H1 (cell line): ENCODE data around the gene TMEM121B. TPM values are rescaled to one million over a fixed set of nuclear protein-coding genes. Genes with fewer than 3 reads are reported as not detected.
A peak's percentile ranks its signal among the peaks of the same experiment; 100 is the strongest.

Source experiments
- ATF2 ChIP-seq: IDR thresholded peaks from 2 replicates; pipeline ENCODE4 v1.6.1; 2012; ENCODE audit warnings: low read length, inconsistent platforms
- BCL11A ChIP-seq, 2 experiments: IDR thresholded peaks; one replicate each; pipeline ENCODE4 v1.6.1; 2011; ENCODE audit warnings: low read depth in 2 of 2, low read length in 2 of 2, mild to moderate bottlenecking in 2 of 2
- CBX5 ChIP-seq: fragments of 300-800, 300-1000 bp; sonication (generic); IDR thresholded peaks from 2 replicates; pipeline ENCODE4 v1.7.1; 2016; ENCODE audit warnings: antibody characterized with exemption, low read length, low read depth
- CEBPB ChIP-seq: IDR thresholded peaks from 2 replicates; pipeline ENCODE4 v1.6.1; 2012; ENCODE audit warnings: low read depth, low read length
- CHD1 ChIP-seq: IDR thresholded peaks from 2 replicates; pipeline ENCODE4 v1.6.1; 2012; ENCODE audit warnings: low read depth, low read length, improper control_type of control experiment
- CREB1 ChIP-seq: IDR thresholded peaks from 2 replicates; pipeline ENCODE4 v1.6.1; 2012; ENCODE audit warnings: inconsistent platforms
- E2F6 ChIP-seq: IDR thresholded peaks from 2 replicates; pipeline ENCODE4 v1.6.1; 2012; ENCODE audit warnings: inconsistent platforms
- EGR1 ChIP-seq: IDR thresholded peaks from 2 replicates; pipeline ENCODE4 v1.6.1; 2011; ENCODE audit warnings: low read depth, low read length, borderline replicate concordance
- EZH2 ChIP-seq: fragments of 200-600 bp; sonication (generic); IDR thresholded peaks from 2 replicates; pipeline ENCODE4 v1.7.1; 2012; ENCODE audit warnings: low read depth, mild to moderate bottlenecking, moderate library complexity, low read length, inconsistent platforms; ENCODE audit not compliant: severe bottlenecking
- GTF2F1 ChIP-seq: IDR thresholded peaks from 2 replicates; pipeline ENCODE4 v1.6.1; 2012; ENCODE audit warnings: low read depth, low read length, improper control_type of control experiment, borderline replicate concordance
- HDAC2 ChIP-seq, 2 experiments: fragments of 300-600 bp in 1 of 2; sonication (generic) in 1 of 2; IDR thresholded peaks; 2 replicates each; pipeline ENCODE4 v1.6.1; 2011 to 2012; ENCODE audit warnings: low read depth in 2 of 2, low read length in 2 of 2, mild to moderate bottlenecking in 2 of 2, moderate library complexity in 2 of 2, borderline replicate concordance in 1 of 2, inconsistent platforms in 1 of 2
- JUND ChIP-seq: IDR thresholded peaks from 2 replicates; pipeline ENCODE4 v1.6.1; 2011; ENCODE audit warnings: mild to moderate bottlenecking, improper control_type of control experiment, low read length
- KDM1A ChIP-seq: fragments of 200-600, 300-600 bp; sonication (generic); IDR thresholded peaks from 2 replicates; pipeline ENCODE4 v1.7.1; 2016; ENCODE audit warnings: mild to moderate bottlenecking, low read length, borderline replicate concordance
- POLR2A ChIP-seq, 2 experiments: IDR thresholded peaks; 1 replicate in 1 of 2; 2 replicates in 1 of 2; pipeline ENCODE4 v1.6.1; 2011; ENCODE audit warnings: low read depth in 2 of 2, low read length in 2 of 2, mild to moderate bottlenecking in 2 of 2; ENCODE audit errors: control extremely low read depth in 1 of 2
- RNF2 ChIP-seq: fragments of 200-900, 300-1000 bp; sonication (generic); IDR thresholded peaks from 2 replicates; pipeline ENCODE4 v1.7.1; 2016; ENCODE audit warnings: borderline replicate concordance, low read depth, mild to moderate bottlenecking, antibody characterized with exemption, low read length; ENCODE audit not compliant: poor library complexity, severe bottlenecking; ENCODE audit errors: missing control alignments
- SIRT6 ChIP-seq: IDR thresholded peaks from one replicate; pipeline ENCODE4 v1.7.1; 2012; ENCODE audit warnings: low read length, inconsistent platforms
- SP1 ChIP-seq: IDR thresholded peaks from 2 replicates; pipeline ENCODE4 v1.6.1; 2011; ENCODE audit warnings: low read depth, low read length
- SP4 ChIP-seq: IDR thresholded peaks from 2 replicates; pipeline ENCODE4 v1.6.1; 2012; ENCODE audit warnings: low read length, inconsistent platforms
- TAF1 ChIP-seq: IDR thresholded peaks from 2 replicates; pipeline ENCODE4 v1.6.1; 2011; ENCODE audit warnings: mild to moderate bottlenecking, low read depth, low read length
- TBP ChIP-seq: IDR thresholded peaks from 2 replicates; pipeline ENCODE4 v1.6.1; 2011; ENCODE audit warnings: low read depth, low read length, improper control_type of control experiment
- ZNF274 ChIP-seq: IDR thresholded peaks from 2 replicates; pipeline ENCODE4 v1.7.0; 2012; ENCODE audit warnings: low read length, borderline replicate concordance; ENCODE audit errors: extremely low read depth
- polyA plus RNA-seq, 7 experiments: library from polyadenylated mRNA; depleted of rRNA in 3 of 7; stranded (reverse) in 5 of 7; unstranded in 2 of 7; fragments of >200 nt in 5 of 7; fragments of 200-250 nt in 2 of 7; gene quantifications; 1 replicate in 5 of 7; 2 replicates in 1 of 7; 4 replicates in 1 of 7; pipeline versions ENCODE4 v1.2.1 to v1.2.3, GENCODE V29; 2011 to 2013; ENCODE audit warnings: missing spikeins in 2 of 7, mixed read lengths in 2 of 7
- total RNA-seq: library from RNA; stranded (reverse); fragmentation: NEBNext Ultra II Directional; extraction: Animal tissue kit (Norgen Biotek cat#: 25700); gene quantifications from 2 replicates; pipeline ENCODE4 v1.2.1, GENCODE V29; 2021
- TF ChIP-seq, protein P1 (sequence below): IDR thresholded peaks from 2 replicates; pipeline ENCODE4 v1.6.1; 2011; ENCODE audit warnings: low read depth, mild to moderate bottlenecking, low read length; ENCODE audit not compliant: insufficient read depth

The TMEM121B gene
- total and polyA plus RNA-seq, 2 of the 8 experiments (the other 6 are each of a cell fraction or from before 2014, with no cell fraction given): 4.3 to 6.9 TPM

GRCh38 chr22:17085277-17086181 lies 35.6 kb downstream of the TMEM121B start (continued):
- TF ChIP-seq SP1: no peak
- no peak for TF ChIP-seq BCL11A (IDR thresholded peaks at IDR 0.05; ENCODE audit: low read depth in 2 of 2, low read length in 2 of 2)
- no peak for TF ChIP-seq GTF2F1
- peak; percentile 67 for TF ChIP-seq EZH2
- TF ChIP-seq EGR1: no peak
- TF ChIP-seq CBX5: no peak
- no peak for TF ChIP-seq JUND
- TF ChIP-seq TBP: no peak
- TF ChIP-seq, protein P1, sequence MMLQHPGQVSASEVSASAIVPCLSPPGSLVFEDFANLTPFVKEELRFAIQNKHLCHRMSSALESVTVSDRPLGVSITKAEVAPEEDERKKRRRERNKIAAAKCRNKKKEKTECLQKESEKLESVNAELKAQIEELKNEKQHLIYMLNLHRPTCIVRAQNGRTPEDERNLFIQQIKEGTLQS: no peak
- TF ChIP-seq ATF2: no peak
- no peak for TF ChIP-seq SIRT6
- TF ChIP-seq KDM1A: no peak
- TF ChIP-seq TAF1: no peak
- TF ChIP-seq RNF2: no peak
- peak; percentile 80 for TF ChIP-seq E2F6
- TF ChIP-seq CREB1: no peak
- TF ChIP-seq HDAC2 (IDR thresholded peaks at IDR 0.05; ENCODE audit: borderline replicate concordance in 1 of 2, low read depth in 2 of 2, low read length in 2 of 2): no peak
- 0 out of 2 replicates have a peak, but pooled peaks have one; percentile 27 for TF ChIP-seq CEBPB
- TF ChIP-seq ZNF274: no peak
- no peak for TF ChIP-seq CHD1
- TF ChIP-seq SP4: no peak
- no peak for TF ChIP-seq POLR2A (IDR thresholded peaks at IDR 0.05; ENCODE audit: control extremely low read depth in 1 of 2, low read depth in 2 of 2, low read length in 2 of 2)
